Uterus (tissue), 4 donors: ENCODE results near the gene LCE3E. TPM values are rescaled to one million over a fixed set of nuclear protein-coding genes. Genes with fewer than 3 reads are reported as not detected.

Source experiments
- DNase-seq, 2 donors: peaks; one replicate each; pipeline ENCODE4 v3.0.0-alpha.2; 2019 to 2020
- H3K27ac ChIP-seq, 2 donors: fragments of 200-600 bp; sonication (generic); 1 replicate in 1 of 2; 2 replicates in 1 of 2; pipeline ENCODE4 v1.5.1; 2016 to 2018
- H3K27me3 ChIP-seq, 2 donors: fragments of 200-600 bp; sonication (generic); one replicate each; pipeline ENCODE4 v1.5.1; 2018 to 2019; ENCODE audit warnings: control low read depth in 1 of 2
- H3K36me3 ChIP-seq, 2 donors: fragments of 200-600 bp; sonication (generic); one replicate each; pipeline ENCODE4 v1.5.1; 2019; ENCODE audit warnings: control low read depth in 1 of 2
- H3K4me1 ChIP-seq, 2 donors: fragments of 200-600 bp; sonication (generic); one replicate each; pipeline ENCODE4 v1.5.1; 2018 to 2019; ENCODE audit warnings: control low read depth in 1 of 2
- H3K4me3 ChIP-seq, 2 donors: fragments of 200-600 bp; sonication (generic); 1 replicate in 1 of 2; 2 replicates in 1 of 2; pipeline ENCODE4 v1.5.1; 2018 to 2019; ENCODE audit warnings: mild to moderate bottlenecking in 1 of 2
- H3K9me3 ChIP-seq, 2 donors: fragments of 200-600 bp; sonication (generic); one replicate each; pipeline ENCODE4 v1.5.1; 2019; ENCODE audit warnings: control low read depth in 1 of 2
- CTCF ChIP-seq, 4 experiments: fragments of 200-600 bp in 2 of 4; fragments of 450-650 bp in 2 of 4; sonication (generic) in 2 of 4; IDR thresholded peaks; one replicate each; pipeline ENCODE4 v1.5.1; 2016 to 2019; ENCODE audit warnings: antibody characterized with exemption in 4 of 4, mild to moderate bottlenecking in 2 of 4, moderate library complexity in 1 of 4
- POLR2A ChIP-seq, 2 donors: fragments of 450-650 bp; IDR thresholded peaks; one replicate each; pipeline ENCODE4 v1.6.1; 2016; ENCODE audit warnings: antibody characterized with exemption in 2 of 2, mild to moderate bottlenecking in 1 of 2, moderate library complexity in 1 of 2
- intact Hi-C: fragments of 100-400 bp; cut with DNase I; formaldehyde crosslinking; loops from one replicate; pipeline ENCODE4 v1.15.1; 2023; ENCODE audit warnings: low total_unique reads
- total RNA-seq, 4 donors: library from RNA; depleted of rRNA in 3 of 4; stranded (reverse); fragments of >200 nt in 3 of 4; gene quantifications; one replicate each; pipeline versions ENCODE4 v1.1.0 to v1.2.4, GENCODE V29; 2014 to 2023
- donor health status: DM: yes; HTN: yes; CAD: no.

Gene LCE3E
- total RNA-seq, 4 donors from 2014 or later = not detected

GRCh38 chr1:152533327-152533938, 33.1 kb downstream of the LCE3E start:
- intact Hi-C loops = no loop called here
- Histone ChIP-seq H3K36me3 (no peaks in the 10 kb centered on the region), H3K27ac (no peak overlapping the region), H3K27me3 (no peaks in the 10 kb centered on the region), H3K4me3 (no peak overlapping the region), H3K9me3 (no peaks in the 10 kb centered on the region), H3K4me1 (no peaks in the 10 kb centered on the region)
- DNase-seq = no peak
- no peak for TF ChIP-seq POLR2A (IDR thresholded peaks at IDR 0.05)
- TF ChIP-seq CTCF (IDR thresholded peaks at IDR 0.05) = peak in 1 of 4 experiments; percentile 37

GRCh38 chr1:152525080-152525641, 41.4 kb downstream of the LCE3E start:
- no peak overlapping the region for H3K4me3 ChIP-seq
- no peaks in the 10 kb centered on the region for H3K27me3 ChIP-seq
- TF ChIP-seq POLR2A (IDR thresholded peaks at IDR 0.05) (no peak), CTCF (IDR thresholded peaks at IDR 0.05) (no peak)
- H3K27ac ChIP-seq = no peak overlapping the region
- H3K36me3 ChIP-seq = no peaks in the 10 kb centered on the region
- H3K4me1 ChIP-seq = no peaks in the 10 kb centered on the region
- DNase-seq = no peak
- H3K9me3 ChIP-seq = peaks cover 0 to 4% of the 10 kb centered on the region in 2 donors
- intact Hi-C loops = no loop called here

GRCh38 chr1:152520561-152521090, 46.0 kb downstream of the LCE3E start:
- no peak for DNase-seq
- Histone ChIP-seq H3K27ac (no peak overlapping the region), H3K27me3 (no peaks in the 10 kb centered on the region), H3K9me3 (peaks cover 0 to 4% of the 10 kb centered on the region in 2 donors), H3K36me3 (no peaks in the 10 kb centered on the region), H3K4me1 (no peaks in the 10 kb centered on the region), H3K4me3 (no peak overlapping the region)
- TF ChIP-seq POLR2A (IDR thresholded peaks at IDR 0.05) (no peak), CTCF (IDR thresholded peaks at IDR 0.05) (no peak)
- intact Hi-C loops = no loop called here

GRCh38 chr1:152519851-152520250, 46.7 kb downstream of the LCE3E start:
- peaks cover 0 to 4% of the 10 kb centered on the region in 2 donors for H3K9me3 ChIP-seq
- TF ChIP-seq CTCF (IDR thresholded peaks at IDR 0.05) = no peak
- TF ChIP-seq POLR2A (IDR thresholded peaks at IDR 0.05) = no peak
- intact Hi-C loops = no loop called here
- no peaks in the 10 kb centered on the region for H3K4me1 ChIP-seq
- no peaks in the 10 kb centered on the region for H3K27me3 ChIP-seq
- H3K36me3 ChIP-seq = no peaks in the 10 kb centered on the region
- no peak overlapping the region for H3K27ac ChIP-seq
- no peak overlapping the region for H3K4me3 ChIP-seq
- DNase-seq = no peak

GRCh38 chr1:152517237-152517811, 49.3 kb downstream of the LCE3E start:
- TF ChIP-seq POLR2A (IDR thresholded peaks at IDR 0.05) (no peak), CTCF (IDR thresholded peaks at IDR 0.05) (no peak)
- Histone ChIP-seq H3K36me3 (no peaks in the 10 kb centered on the region), H3K4me3 (no peak overlapping the region), H3K27me3 (no peaks in the 10 kb centered on the region), H3K4me1 (no peaks in the 10 kb centered on the region), H3K9me3 (no peaks in the 10 kb centered on the region), H3K27ac (no peak overlapping the region)
- peak in 1 of 2 donors; percentile 27 for DNase-seq
- intact Hi-C loops = no loop called here
